ENCODE measurements around the gene ZNF587.
"Not testable (repeated sequence)": the region's sequence is repeated elsewhere in the genome, so short reads cannot be mapped to it uniquely, and the experiment has no call there.

Gene ZNF587

DNA sequence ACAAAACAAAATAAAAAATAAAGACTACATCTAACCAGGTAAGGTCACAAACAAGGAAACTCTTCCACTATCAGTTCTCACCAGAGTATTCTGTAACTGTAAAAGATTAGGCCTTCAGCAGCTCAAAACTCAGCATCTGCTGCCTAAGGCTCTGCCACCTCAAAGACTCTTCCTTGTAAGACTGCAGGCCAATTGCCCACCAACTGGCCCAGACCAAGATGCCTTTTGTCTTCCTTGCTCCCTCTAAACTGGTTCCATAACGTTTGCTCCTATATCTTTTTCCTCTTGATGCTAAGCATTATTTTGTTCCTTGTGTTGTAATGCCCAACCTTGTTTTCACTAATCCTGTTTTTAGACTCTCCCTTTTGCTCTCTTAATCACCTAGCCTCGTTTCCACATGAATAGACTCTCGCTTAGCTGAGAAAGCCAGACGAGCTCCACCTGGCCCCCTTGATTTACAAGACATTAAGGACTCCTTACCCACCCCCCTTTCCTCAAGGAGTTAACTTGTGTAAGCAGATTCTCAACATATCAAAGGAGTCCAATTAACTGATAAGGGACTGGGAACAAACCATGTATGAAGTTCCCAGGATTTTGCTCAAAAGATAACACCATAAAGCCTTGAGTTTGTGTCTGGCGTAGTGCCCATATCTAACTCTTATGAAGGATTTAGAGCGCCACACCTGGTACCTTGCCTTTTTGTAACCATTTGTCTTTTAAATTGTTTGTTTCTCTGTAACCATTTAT is 37.7 kb downstream of the ZNF587 start:
- DNase-seq (ENCODE audit: low read depth): no peak

DNA sequence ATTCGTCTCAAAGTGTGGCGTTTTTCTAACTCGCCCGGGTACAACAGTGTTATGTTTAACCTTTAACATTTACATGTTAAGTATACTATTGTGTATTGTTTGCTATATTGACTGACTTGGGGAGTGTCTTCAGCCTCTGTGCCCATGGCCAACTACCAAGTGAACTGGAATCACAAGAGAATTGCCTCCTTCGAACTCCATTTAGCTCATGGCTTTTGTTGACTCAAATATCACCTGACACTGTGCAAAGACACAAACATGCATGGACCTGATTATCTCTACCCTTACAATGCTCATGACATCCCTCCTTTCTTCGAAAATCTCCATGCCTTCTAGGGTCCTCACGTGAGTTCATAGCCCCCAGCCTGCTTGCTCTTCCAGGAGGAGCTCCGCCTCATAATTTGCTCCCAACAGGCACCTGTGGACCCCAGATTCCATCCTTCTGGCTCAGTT is 38.5 kb downstream of the ZNF587 start:
- DNase-seq (ENCODE audit: low read depth): no peak

DNA sequence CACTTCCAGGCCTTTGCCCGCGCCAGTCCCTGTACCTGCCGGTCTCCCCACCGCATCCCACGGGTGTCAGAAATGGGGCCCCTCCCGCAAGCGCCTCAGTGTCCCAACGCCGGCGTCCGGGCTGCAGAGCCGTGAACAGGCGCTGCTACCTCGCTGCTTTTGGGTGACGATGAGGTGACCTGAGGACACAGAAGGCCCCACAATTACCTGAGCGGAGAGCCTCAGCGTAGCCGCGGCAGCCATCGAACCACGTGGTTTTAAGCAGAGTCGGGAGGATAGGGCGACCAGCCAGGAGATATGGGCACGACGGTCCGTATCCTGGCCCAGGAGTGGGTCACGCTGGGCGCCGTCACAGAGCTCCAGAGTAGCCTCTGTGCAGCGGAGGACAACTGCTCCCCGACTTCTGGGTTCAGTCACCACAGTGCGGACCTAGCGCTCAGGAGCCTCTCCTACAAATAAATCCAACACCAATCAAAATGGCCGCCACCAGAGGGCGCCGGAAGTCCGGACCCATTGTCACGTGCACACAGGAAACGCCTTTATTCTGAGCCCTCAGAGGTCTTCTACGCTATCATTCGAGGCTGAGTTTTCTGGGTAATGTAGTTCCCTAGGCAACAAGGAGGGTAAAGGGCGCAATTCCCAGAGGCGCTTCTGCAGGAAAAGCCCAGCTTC is 39.0 kb downstream of the ZNF587 start, which contains the start of gene ZNF814:
Gene ZNF814 (minus strand): TSS at position 478 of the 672 bp plus-strand sequence. CDS start 235 bp downstream, at position 243.
- DNase-seq (ENCODE audit: low read depth): peak; percentile 22

DNA sequence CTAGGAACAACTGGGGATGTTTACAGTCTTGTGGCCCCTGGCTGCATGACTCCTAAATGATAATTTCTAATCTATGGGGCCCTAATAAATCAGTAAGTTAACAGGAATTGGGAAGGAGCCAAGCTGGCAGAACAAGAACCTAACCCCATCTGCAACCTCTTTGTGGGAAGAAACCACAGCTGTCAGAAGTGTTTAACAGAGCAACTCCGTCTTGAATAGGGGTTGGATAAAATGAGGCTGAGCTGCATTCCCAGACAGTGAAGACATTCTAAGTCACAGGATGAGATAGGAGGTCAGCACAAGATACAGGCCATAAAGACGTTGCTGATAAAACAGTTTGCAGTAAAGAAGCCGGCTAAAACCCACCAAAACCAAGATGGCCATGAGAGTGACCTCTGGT is 41.0 kb downstream of the ZNF587 start:
- not testable (repeated sequence) for DNase-seq (ENCODE audit: low read depth)

DNA sequence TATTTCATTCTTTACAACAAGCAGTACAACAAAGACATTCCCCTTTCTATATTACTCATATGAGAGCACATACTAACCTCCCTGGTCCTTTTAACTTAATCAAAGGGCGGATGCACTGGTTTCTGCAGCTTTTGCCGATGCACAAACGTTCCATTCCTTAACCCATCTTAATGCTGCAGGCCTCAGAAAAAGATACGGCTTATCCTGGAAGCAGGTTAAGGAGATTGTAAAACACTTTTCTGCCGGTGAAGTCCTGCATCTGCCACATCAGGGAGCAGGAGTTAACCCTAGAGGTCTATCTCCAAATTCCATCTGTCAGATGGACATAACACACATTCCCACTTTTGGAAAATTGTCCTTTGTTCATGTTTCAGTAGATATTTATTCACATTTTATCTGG is 50.7 kb downstream of the ZNF587 start:
- DNase-seq (ENCODE audit: low read depth): no peak

DNA sequence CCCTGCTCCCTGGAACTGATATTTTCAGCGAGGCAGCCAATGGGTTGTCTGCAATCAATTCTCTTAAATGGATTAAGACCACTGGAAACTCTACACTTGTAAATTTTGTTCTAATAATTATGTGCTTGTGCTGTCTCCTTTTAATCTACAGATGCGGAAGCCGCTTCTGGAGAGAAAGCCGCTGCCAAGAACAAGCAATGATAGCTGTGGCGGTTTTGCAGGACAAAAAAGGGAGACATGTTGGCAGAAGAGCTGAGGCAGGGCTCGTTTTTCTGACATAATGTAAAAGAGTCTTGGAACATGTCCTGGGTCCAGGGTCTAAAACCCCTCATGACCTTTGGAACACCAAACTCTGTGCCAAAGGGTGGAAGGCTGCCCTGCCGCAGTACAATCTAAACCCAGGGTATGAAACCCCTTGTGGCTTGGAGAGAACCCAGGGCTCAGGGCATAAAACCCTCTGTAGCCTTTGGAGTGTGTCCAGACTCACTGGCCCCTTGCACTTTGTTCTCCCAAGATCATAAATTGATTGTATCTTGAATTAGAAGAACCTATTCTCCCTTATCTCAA is 54.0 kb downstream of the ZNF587 start:
- DNase-seq (ENCODE audit: low read depth): no peak

DNA sequence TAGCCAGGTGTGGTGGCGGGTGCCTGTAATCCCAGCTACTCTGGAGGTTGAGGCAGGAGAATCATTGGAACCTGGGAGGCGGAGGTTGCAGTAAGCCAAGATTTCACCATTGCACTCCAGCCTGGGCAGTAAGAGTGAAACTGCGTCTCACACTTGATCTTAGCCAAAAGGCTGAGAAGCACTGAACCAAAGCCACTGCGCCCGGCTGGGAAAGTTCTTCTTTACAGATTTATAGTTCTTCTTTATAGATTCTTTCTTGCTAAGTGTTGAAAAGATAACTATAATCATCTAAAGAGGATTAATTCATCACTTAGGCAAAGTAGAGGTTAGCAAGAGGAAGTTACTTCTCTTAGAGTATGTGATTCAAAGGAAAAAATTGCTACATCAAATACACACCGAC is 55.6 kb downstream of the ZNF587 start:
- no peak for DNase-seq (ENCODE audit: low read depth)

DNA sequence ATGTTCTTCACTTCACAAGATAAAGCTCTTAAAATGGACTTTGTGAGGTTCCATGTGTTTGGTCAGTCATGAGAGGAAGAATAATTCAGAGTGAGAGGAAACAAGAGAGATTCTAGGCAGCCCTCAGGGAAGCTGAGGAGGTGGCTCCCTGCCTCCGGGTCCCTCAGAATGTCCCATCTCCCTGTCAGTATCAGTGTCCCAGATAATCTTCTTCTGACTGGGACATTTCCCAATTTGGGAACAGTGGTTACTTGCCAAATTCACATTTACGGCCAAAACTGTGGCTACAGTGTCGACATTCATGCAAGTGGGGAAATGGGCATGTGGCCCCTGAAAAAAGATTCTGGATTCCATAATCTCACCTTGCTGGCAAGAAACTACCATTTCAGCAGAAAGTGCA is 57.7 kb downstream of the ZNF587 start:
- DNase-seq (ENCODE audit: low read depth): no peak

DNA sequence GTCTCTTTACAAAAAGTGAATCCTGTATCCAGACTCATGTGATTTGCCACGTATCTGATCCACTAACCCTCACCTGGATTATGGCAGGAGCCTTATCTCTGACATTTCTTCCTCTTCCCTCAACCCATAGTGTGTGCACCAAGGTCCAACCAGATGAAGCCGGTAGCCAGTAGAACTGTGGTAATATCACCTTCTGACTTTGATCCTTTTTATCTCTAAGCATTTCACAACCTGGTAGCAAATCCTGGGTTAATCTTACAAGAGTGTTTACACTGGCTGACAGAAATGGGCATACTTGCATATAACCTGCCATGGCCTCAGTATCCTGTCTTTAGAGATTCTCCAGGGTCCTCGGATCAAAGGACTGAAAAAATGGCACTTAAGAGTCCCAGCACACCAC is 64.9 kb downstream of the ZNF587 start:
- DNase-seq (ENCODE audit: low read depth): no peak
